SK-N-MC (cell line): ENCODE measurements around the gene ULBP3.

Source experiments
- DNase-seq: peaks from one replicate; pipeline ENCODE4 v3.0.0-alpha.2; 2011; ENCODE audit warnings: low read depth, low spot score
- H3K27ac ChIP-seq: fragments of 200-600 bp; sonication (generic); 2 replicates; pipeline ENCODE4 v1.5.1; 2016; ENCODE audit warnings: mixed run types
- H3K36me3 ChIP-seq: fragments of 200-600 bp; sonication (generic); 2 replicates; pipeline ENCODE4 v1.6.1; 2017; ENCODE audit warnings: antibody characterized with exemption, low read length, mixed read lengths; ENCODE audit not compliant: insufficient read depth
- H3K4me3 ChIP-seq: fragments of 200-600 bp; sonication (generic); 2 replicates; pipeline ENCODE4 v1.5.1; 2016
- H3K9ac ChIP-seq: fragments of 200-600 bp; sonication (generic); 2 replicates; pipeline ENCODE4 v1.8.0; 2017; ENCODE audit warnings: mixed run types, mixed read lengths; ENCODE audit not compliant: insufficient read length
- H3K9me3 ChIP-seq: fragments of 200-600 bp; sonication (generic); 2 replicates; pipeline ENCODE4 v1.6.1; 2017; ENCODE audit warnings: low read depth, mild to moderate bottlenecking, antibody characterized with exemption, low read length, moderate library complexity, mixed read lengths
- EZH2 ChIP-seq: fragments of 200-600 bp; sonication (generic); IDR thresholded peaks from one replicate; pipeline ENCODE4 v1.6.1; 2017; ENCODE audit warnings: antibody characterized with exemption
- FOXP2 ChIP-seq: optimal IDR thresholded peaks from 2 replicates; pipeline ENCODE3; 2011; ENCODE audit warnings: mild to moderate bottlenecking, moderate library complexity; ENCODE audit not compliant: insufficient read depth; ENCODE audit errors: extremely low read length, control extremely low read depth
- POLR2AphosphoS5 ChIP-seq: IDR thresholded peaks from 2 replicates; pipeline ENCODE4 v1.6.1; 2012; ENCODE audit warnings: mild to moderate bottlenecking, low read depth, low read length, borderline replicate concordance

ULBP3 gene

GRCh38 chr6:150038202-150039062 lies 30.5 kb downstream of the ULBP3 start:
- no peak overlapping the region for H3K9ac ChIP-seq
- 0 out of 2 replicates have a peak overlapping the region, but pooled peaks have one; percentile 36 for H3K4me3 ChIP-seq
- no peak for TF ChIP-seq EZH2
- TF ChIP-seq FOXP2 = no peak
- no peak for TF ChIP-seq POLR2AphosphoS5
- no peaks in the 10 kb centered on the region for H3K36me3 ChIP-seq
- DNase-seq = no peak
- no peak overlapping the region for H3K27ac ChIP-seq
- no peaks in the 10 kb centered on the region for H3K9me3 ChIP-seq

GRCh38 chr6:150037526-150038201 lies 31.3 kb downstream of the ULBP3 start:
- H3K4me3 ChIP-seq = peak overlapping the region; percentile 36
- TF ChIP-seq EZH2 (peak; percentile 50), FOXP2 (no peak), POLR2AphosphoS5 (no peak)
- no peaks in the 10 kb centered on the region for H3K36me3 ChIP-seq
- H3K27ac ChIP-seq = no peak overlapping the region
- no peak for DNase-seq
- H3K9ac ChIP-seq = no peak overlapping the region
- no peaks in the 10 kb centered on the region for H3K9me3 ChIP-seq

GRCh38 chr6:150036081-150036480 lies 32.8 kb downstream of the ULBP3 start:
- TF ChIP-seq FOXP2 (no peak), POLR2AphosphoS5 (no peak), EZH2 (no peak)
- Histone ChIP-seq H3K36me3 (no peaks in the 10 kb centered on the region), H3K9ac (no peak overlapping the region), H3K9me3 (no peaks in the 10 kb centered on the region), H3K27ac (no peak overlapping the region), H3K4me3 (no peak overlapping the region)
- DNase-seq = no peak

GRCh38 chr6:150033207-150033771 lies 35.6 kb downstream of the ULBP3 start:
- H3K4me3 ChIP-seq = no peak overlapping the region
- no peak overlapping the region for H3K9ac ChIP-seq
- TF ChIP-seq EZH2 = no peak
- no peak for TF ChIP-seq POLR2AphosphoS5
- no peak for TF ChIP-seq FOXP2
- no peak for DNase-seq
- no peaks in the 10 kb centered on the region for H3K9me3 ChIP-seq
- no peak overlapping the region for H3K27ac ChIP-seq
- H3K36me3 ChIP-seq = no peaks in the 10 kb centered on the region

GRCh38 chr6:150032598-150032997 lies 36.3 kb downstream of the ULBP3 start:
- TF ChIP-seq FOXP2 (no peak), EZH2 (no peak), POLR2AphosphoS5 (no peak)
- DNase-seq = no peak

GRCh38 chr6:150030611-150031010 lies 38.3 kb downstream of the ULBP3 start:
- no peaks in the 10 kb centered on the region for H3K36me3 ChIP-seq
- H3K4me3 ChIP-seq = no peak overlapping the region
- no peak overlapping the region for H3K9ac ChIP-seq
- H3K27ac ChIP-seq = no peak overlapping the region
- TF ChIP-seq EZH2 (no peak), POLR2AphosphoS5 (no peak), FOXP2 (no peak)
- H3K9me3 ChIP-seq = no peaks in the 10 kb centered on the region
- no peak for DNase-seq

More at GRCh38 chr6:150032598-150032997, 36.3 kb downstream of the ULBP3 start:
- H3K27ac ChIP-seq = no peak overlapping the region
- H3K4me3 ChIP-seq = no peak overlapping the region
- no peaks in the 10 kb centered on the region for H3K9me3 ChIP-seq
- H3K9ac ChIP-seq = no peak overlapping the region
- H3K36me3 ChIP-seq = no peaks in the 10 kb centered on the region

GRCh38 chr6:150029749-150030148 lies 39.2 kb downstream of the ULBP3 start:
- Histone ChIP-seq H3K27ac (no peak overlapping the region), H3K36me3 (no peaks in the 10 kb centered on the region), H3K9ac (no peak overlapping the region), H3K9me3 (no peaks in the 10 kb centered on the region), H3K4me3 (no peak overlapping the region)
- no peak for TF ChIP-seq FOXP2
- no peak for TF ChIP-seq POLR2AphosphoS5
- TF ChIP-seq EZH2 = no peak
- no peak for DNase-seq

- Histone ChIP-seq H3K4me3 (no peak overlapping the region), H3K27ac (no peak overlapping the region), H3K9ac (no peak overlapping the region), H3K9me3 (no peaks in the 10 kb centered on the region), H3K36me3 (no peaks in the 10 kb centered on the region)
- DNase-seq = no peak
- TF ChIP-seq POLR2AphosphoS5 = no peak
- TF ChIP-seq EZH2 = no peak
- no peak for TF ChIP-seq FOXP2
Measured at GRCh38 chr6:150029276-150029675, 39.6 kb downstream of the ULBP3 start.

- Histone ChIP-seq H3K9me3 (no peaks in the 10 kb centered on the region), H3K9ac (no peak overlapping the region), H3K27ac (no peak overlapping the region), H3K4me3 (no peak overlapping the region), H3K36me3 (no peaks in the 10 kb centered on the region)
- TF ChIP-seq POLR2AphosphoS5 (no peak), EZH2 (no peak), FOXP2 (no peak)
- DNase-seq = no peak
Measured at GRCh38 chr6:150028799-150029198, 40.1 kb downstream of the ULBP3 start.
